VCaP (cell line): Measurements from ENCODE around the gene PTGES.
A peak's percentile ranks its signal among the peaks of the same experiment; 100 is the strongest.

ENCODE experiments used
- H3K27ac ChIP-seq: fragments of 450-650 bp; 2 replicates; pipeline ENCODE4 v1.5.1; 2017
- CTCF ChIP-seq: fragments of 450-650 bp; conservative IDR thresholded peaks from 2 replicates; pipeline ENCODE4 v1.5.1; 2017; ENCODE audit warnings: mild to moderate bottlenecking, moderate library complexity

PTGES gene

GRCh38 chr9:129697656-129698253 is 55.1 kb downstream of the PTGES start:
- TF ChIP-seq CTCF: no peak
- peak overlapping the region; percentile 86 for H3K27ac ChIP-seq

DNA sequence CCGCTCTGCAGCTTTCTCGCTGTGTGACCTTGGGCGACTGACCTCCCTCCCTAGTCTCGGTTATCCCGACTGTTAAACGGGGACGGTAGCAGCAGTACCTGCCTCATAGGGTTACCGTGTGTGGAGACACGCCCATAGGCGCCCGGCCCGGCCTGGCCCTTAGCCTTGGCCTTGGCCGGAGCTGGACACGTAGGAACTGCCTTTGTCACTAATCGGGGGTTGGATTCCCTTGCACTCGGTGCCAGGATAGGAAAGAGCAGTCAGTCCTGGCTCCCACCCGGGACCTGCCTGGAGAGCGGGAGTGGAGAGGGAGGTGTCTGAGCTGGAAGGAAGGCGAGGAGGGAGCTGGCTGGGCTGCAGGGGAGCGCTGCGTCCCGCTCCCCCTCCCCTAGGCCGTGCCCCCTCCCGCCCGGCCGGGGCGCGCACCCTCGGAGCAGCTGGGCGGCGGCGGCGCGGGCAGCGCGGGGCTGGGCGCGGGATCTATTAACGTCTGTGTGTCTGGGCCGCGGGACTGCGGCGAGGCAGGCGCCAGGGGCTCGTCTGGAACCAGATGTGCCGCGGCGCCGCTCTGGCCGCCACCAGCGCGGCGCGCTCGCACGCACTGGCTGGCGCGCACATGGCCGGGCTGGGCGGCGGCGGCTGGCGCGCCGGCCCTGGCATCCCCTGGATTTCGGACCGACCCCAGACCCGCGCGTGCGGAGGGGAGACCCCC is 55.7 kb downstream of the PTGES start:
- no peak for TF ChIP-seq CTCF
- H3K27ac ChIP-seq: peak overlapping the region; percentile 86

DNA sequence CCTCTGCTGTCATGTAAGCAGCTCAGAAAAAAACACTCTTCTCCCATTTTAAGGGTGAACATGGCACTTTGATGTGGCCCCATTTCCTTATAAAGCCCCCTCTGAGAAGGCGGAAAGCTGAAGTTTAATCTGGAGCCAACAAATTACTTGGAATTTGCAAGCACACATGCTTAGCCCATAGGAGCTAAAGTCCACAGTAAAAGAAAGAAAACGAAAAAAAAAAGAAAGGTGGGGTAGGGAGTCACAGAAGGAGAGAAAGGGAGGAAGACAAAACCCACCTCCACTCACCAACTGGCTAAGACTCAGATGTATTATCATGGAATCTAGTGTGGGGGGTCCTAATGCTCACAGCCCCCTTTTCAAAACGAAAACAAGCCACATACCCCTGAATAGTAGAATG is 57.0 kb downstream of the PTGES start:
- TF ChIP-seq CTCF: no peak
- no peak overlapping the region for H3K27ac ChIP-seq

GRCh38 chr9:129694243-129694646 is 58.6 kb downstream of the PTGES start:
- no peak for TF ChIP-seq CTCF
- no peak overlapping the region for H3K27ac ChIP-seq

- no peak overlapping the region for H3K27ac ChIP-seq
- no peak for TF ChIP-seq CTCF
Measured at GRCh38 chr9:129693741-129694140, 59.1 kb downstream of the PTGES start.

- no peak overlapping the region for H3K27ac ChIP-seq
- TF ChIP-seq CTCF: no peak
Measured at GRCh38 chr9:129692534-129692933, 60.3 kb downstream of the PTGES start.
